GM12875 (cell line): ENCODE measurements around the gene SIAH1.

ENCODE experiments used
- H3K4me3 ChIP-seq: one replicate; pipeline ENCODE4 v1.5.1; 2011; ENCODE audit warnings: low read depth, low read length, control low read depth
- TF ChIP-seq, protein P1 (sequence below): IDR thresholded peaks from 2 replicates; pipeline ENCODE4 v1.5.1; 2011; ENCODE audit warnings: low read depth, mild to moderate bottlenecking, control low read depth, inconsistent platforms, low read length, moderate library complexity, borderline replicate concordance; ENCODE audit not compliant: insufficient read depth

SIAH1 gene

DNA sequence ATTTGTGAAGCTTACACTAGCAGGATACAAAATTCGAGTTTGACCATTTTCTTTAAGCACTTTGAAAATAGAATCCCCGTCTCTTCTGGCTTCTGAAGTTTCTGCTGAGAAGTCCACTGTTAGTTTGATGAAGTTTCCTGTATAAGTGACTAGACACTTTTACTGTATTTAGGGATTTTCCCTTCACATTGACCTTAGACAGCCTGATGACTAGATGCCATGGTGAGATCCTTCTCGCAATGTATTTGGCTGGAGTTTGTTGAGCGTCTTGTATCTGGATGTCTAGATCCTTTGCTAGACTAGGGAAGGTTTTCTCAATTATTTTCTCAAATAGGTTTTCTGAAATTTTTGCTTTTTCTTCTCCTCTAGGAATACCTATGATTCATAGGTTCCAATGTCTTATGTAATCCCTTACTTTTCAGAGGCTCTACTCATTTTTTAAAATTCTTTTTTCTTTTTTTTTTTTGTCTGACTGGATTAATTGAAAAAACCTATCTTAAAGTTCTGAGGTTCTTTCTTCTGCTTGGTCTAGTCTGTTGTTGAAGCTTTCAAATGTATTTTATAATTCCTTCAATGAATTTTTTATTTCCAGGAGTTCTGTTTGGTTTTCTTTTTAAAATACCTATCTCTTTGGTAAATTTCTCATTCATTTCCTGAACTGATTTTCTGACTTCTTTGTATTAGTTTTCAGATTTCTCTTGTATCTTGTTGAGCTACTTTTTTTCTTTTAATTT lies 74.1 kb downstream of the SIAH1 start:
- H3K4me3 ChIP-seq: no peak overlapping the region
- TF ChIP-seq, protein P1, sequence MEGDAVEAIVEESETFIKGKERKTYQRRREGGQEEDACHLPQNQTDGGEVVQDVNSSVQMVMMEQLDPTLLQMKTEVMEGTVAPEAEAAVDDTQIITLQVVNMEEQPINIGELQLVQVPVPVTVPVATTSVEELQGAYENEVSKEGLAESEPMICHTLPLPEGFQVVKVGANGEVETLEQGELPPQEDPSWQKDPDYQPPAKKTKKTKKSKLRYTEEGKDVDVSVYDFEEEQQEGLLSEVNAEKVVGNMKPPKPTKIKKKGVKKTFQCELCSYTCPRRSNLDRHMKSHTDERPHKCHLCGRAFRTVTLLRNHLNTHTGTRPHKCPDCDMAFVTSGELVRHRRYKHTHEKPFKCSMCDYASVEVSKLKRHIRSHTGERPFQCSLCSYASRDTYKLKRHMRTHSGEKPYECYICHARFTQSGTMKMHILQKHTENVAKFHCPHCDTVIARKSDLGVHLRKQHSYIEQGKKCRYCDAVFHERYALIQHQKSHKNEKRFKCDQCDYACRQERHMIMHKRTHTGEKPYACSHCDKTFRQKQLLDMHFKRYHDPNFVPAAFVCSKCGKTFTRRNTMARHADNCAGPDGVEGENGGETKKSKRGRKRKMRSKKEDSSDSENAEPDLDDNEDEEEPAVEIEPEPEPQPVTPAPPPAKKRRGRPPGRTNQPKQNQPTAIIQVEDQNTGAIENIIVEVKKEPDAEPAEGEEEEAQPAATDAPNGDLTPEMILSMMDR: no peak
